ENCODE results near the gene PPP1R2C.

The PPP1R2C gene

GRCh38 chrX:42778096-42778495 is at the start of gene PPP1R2C:
Gene PPP1R2C, minus strand, starts transcription at chrX:42778163. Its CDS starts 84 bp downstream, at chrX:42778079.
- no peak within 1 kb of the TSS for H3K4me3 ChIP-seq
- no peak within 1 kb of the TSS for H3K27ac ChIP-seq
- no peak for DNase-seq (ENCODE audit: low spot score)
- no peak for TF ChIP-seq CTCF (IDR thresholded peaks at IDR 0.05)

GRCh38 chrX:42825201-42825600 is 47.2 kb upstream of the PPP1R2C start:
- H3K27ac ChIP-seq, result no peak overlapping the region
- DNase-seq (ENCODE audit: low spot score), result no peak

GRCh38 chrX:42824541-42824940 is 46.6 kb upstream of the PPP1R2C start:
- DNase-seq (ENCODE audit: low spot score), result no peak
- no peak for TF ChIP-seq CTCF (IDR thresholded peaks at IDR 0.05)
- H3K4me3 ChIP-seq, result no peak overlapping the region
- H3K27ac ChIP-seq, result no peak overlapping the region

More at GRCh38 chrX:42825201-42825600, 47.2 kb upstream of the PPP1R2C start:
- TF ChIP-seq CTCF (IDR thresholded peaks at IDR 0.05), result no peak
- H3K4me3 ChIP-seq, result no peak overlapping the region

GRCh38 chrX:42823443-42823842 is 45.5 kb upstream of the PPP1R2C start:
- DNase-seq (ENCODE audit: low spot score), result no peak
- no peak overlapping the region for H3K4me3 ChIP-seq
- no peak overlapping the region for H3K27ac ChIP-seq
- no peak for TF ChIP-seq CTCF (IDR thresholded peaks at IDR 0.05)

- Histone ChIP-seq H3K27ac (peak overlapping the region in 1 of 2 donors; percentile 22), H3K4me3 (no peak overlapping the region)
- TF ChIP-seq CTCF (IDR thresholded peaks at IDR 0.05), result no peak
Observed at GRCh38 chrX:42821803-42822443, 44.0 kb upstream of the PPP1R2C start.

GRCh38 chrX:42818151-42818921 is 40.4 kb upstream of the PPP1R2C start:
- no peak for DNase-seq (ENCODE audit: low spot score)
- Histone ChIP-seq H3K27ac (no peak overlapping the region), H3K4me3 (no peak overlapping the region)
- no peak for TF ChIP-seq CTCF (IDR thresholded peaks at IDR 0.05)

More at GRCh38 chrX:42821803-42822443, 44.0 kb upstream of the PPP1R2C start:
- DNase-seq (ENCODE audit: low spot score), result no peak

GRCh38 chrX:42809569-42809968 is 31.6 kb upstream of the PPP1R2C start:
- TF ChIP-seq CTCF (IDR thresholded peaks at IDR 0.05), result no peak
- Histone ChIP-seq H3K4me3 (no peak overlapping the region), H3K27ac (no peak overlapping the region)
- DNase-seq (ENCODE audit: low spot score), result no peak

All from coronary artery (tissue), 2 donors.